ENCODE results near the gene SGCA.

The SGCA gene

GRCh38 chr17:50144845-50145531 is 20.8 kb upstream of the SGCA start:
- no peak for DNase-seq (ENCODE audit: insufficient read length)
- TF ChIP-seq POLR2AphosphoS5 (IDR thresholded peaks at IDR 0.05; ENCODE audit: low read depth, low read length) (no peak), TAF1 (IDR thresholded peaks at IDR 0.05; ENCODE audit: borderline replicate concordance, low read depth, low read length) (no peak), POLR2A (IDR thresholded peaks at IDR 0.05; ENCODE audit: low read depth, low read length) (no peak)

GRCh38 chr17:50145532-50146229 is 20.1 kb upstream of the SGCA start:
- no peak for FAIRE-seq
- no peak for DNase-seq (ENCODE audit: insufficient read length)
- TF ChIP-seq TAF1 (IDR thresholded peaks at IDR 0.05; ENCODE audit: borderline replicate concordance, low read depth, low read length) (no peak), POLR2A (IDR thresholded peaks at IDR 0.05; ENCODE audit: low read depth, low read length) (no peak), POLR2AphosphoS5 (IDR thresholded peaks at IDR 0.05; ENCODE audit: low read depth, low read length) (no peak)

More at GRCh38 chr17:50144845-50145531, 20.8 kb upstream of the SGCA start:
- FAIRE-seq, result no peak

DNA sequence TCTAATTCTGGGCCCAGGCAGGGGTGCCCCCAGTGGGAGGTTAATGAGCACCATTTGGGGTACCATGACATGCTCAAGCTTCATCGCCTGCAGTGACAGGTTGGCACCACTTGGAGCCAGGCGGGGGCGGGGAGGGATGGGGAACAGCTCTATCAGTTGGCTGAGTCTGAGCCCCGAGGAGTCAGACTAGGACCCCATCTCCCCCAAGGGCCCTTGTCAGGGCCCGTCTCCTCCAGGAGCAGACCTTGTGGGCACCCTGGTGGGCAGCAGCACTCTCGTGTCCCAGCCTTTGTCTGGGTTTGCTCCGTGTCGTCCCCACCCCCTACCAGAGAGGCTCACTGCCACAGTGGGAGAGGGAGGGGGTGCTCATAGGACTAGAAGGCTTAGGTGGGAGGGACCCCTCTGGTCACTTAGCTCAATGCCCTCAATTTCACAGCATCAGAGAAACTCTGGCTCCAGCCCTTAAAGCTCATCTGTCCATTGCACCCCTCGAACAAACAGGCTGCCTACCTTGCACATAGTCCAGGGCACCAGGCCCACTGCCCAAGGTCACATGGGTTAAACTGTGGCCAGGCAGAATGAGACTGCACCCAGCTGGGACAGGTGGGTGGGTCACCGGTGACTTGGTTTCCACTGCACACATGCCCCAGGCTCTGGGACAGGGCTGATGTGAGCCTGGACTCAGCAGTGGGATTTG is 19.4 kb upstream of the SGCA start:
- no peak for TF ChIP-seq TAF1 (IDR thresholded peaks at IDR 0.05; ENCODE audit: borderline replicate concordance, low read depth, low read length)
- no peak for TF ChIP-seq POLR2AphosphoS5 (IDR thresholded peaks at IDR 0.05; ENCODE audit: low read depth, low read length)
- no peak for TF ChIP-seq POLR2A (IDR thresholded peaks at IDR 0.05; ENCODE audit: low read depth, low read length)
- FAIRE-seq (no peak), DNase-seq (ENCODE audit: insufficient read length) (no peak)

GRCh38 chr17:50146927-50147665 is 18.7 kb upstream of the SGCA start:
- TF ChIP-seq POLR2A (IDR thresholded peaks at IDR 0.05; ENCODE audit: low read depth, low read length) (no peak), POLR2AphosphoS5 (IDR thresholded peaks at IDR 0.05; ENCODE audit: low read depth, low read length) (no peak; the same call in 1 of the 2 replicates), TAF1 (IDR thresholded peaks at IDR 0.05; ENCODE audit: borderline replicate concordance, low read depth, low read length) (no peak)
- DNase-seq (ENCODE audit: insufficient read length) (no peak), FAIRE-seq (peak; percentile 78)

DNA sequence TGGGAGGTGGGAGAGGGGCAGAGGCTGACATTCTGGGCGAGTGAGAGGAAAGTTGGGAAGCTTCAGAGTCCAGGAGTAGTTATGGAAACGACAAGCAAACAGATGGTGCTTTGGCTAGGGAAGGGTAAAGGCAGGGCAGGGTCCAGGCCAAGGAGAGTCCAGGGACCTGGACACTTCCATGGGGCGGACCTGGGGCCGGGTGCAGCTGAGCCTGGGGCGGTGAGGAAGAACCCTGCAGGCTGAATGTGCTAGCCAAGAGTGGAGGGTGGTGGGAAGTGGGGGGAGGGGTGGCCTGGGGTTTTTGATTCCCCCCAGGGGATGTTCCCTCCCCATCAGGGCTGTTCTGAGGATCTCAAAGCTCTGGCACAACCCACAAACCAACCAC is 18.0 kb upstream of the SGCA start:
- DNase-seq (ENCODE audit: insufficient read length) (no peak), FAIRE-seq (no peak)
- TF ChIP-seq TAF1 (IDR thresholded peaks at IDR 0.05; ENCODE audit: borderline replicate concordance, low read depth, low read length) (no peak), POLR2AphosphoS5 (IDR thresholded peaks at IDR 0.05; ENCODE audit: low read depth, low read length) (no peak), POLR2A (IDR thresholded peaks at IDR 0.05; ENCODE audit: low read depth, low read length) (no peak)

DNA sequence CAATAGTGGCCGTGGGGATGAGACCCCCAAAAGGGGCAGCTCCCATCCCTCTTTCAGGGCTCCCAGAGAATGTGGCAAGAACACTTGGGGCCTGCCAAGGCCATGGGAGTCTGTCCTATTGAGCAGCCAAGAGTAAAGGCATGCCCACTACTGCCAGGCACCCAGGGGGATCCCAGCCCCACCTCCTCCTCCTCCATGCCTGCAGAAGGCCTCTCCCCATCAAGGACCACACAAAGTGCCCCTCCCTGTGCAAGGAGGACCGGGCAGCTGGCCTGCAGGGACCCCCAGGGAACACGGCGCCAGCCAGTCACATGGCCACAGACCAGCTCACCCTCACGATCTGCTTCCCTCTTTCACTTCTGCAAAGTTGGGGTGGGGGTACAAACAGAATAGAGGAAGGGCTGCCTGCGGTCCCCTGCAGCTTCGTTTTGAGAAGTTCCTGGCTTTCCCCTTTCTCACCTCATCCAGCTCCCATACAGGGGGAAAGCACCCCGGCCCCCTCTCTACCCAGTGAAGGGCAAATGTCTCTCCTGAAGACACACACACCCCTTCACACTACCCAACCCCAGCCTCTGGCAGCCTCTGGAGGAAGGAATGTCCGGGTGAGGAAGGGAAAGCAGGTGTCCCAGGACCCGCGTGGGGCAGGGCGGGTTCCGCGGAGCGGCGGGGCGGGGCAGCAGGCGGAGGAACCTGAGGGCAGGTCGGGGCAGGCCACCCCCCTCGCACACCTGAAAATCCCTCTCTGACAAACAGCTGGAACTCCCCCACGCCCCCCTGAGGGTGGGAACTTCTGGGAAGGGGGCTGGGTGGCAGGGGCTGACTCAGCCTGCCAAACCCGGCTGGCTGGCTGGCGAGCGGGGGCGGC is 17.3 kb upstream of the SGCA start:
- TF ChIP-seq POLR2AphosphoS5 (IDR thresholded peaks at IDR 0.05; ENCODE audit: low read depth, low read length), result peak; percentile 63
- 0 out of 2 replicates have a peak, but pooled peaks have one; percentile 35 for TF ChIP-seq TAF1 (IDR thresholded peaks at IDR 0.05; ENCODE audit: borderline replicate concordance, low read depth, low read length)
- peak; percentile 53 for TF ChIP-seq POLR2A (IDR thresholded peaks at IDR 0.05; ENCODE audit: low read depth, low read length)
- peak; percentile 91 for FAIRE-seq
- DNase-seq (ENCODE audit: insufficient read length), result peak; percentile 74

DNA sequence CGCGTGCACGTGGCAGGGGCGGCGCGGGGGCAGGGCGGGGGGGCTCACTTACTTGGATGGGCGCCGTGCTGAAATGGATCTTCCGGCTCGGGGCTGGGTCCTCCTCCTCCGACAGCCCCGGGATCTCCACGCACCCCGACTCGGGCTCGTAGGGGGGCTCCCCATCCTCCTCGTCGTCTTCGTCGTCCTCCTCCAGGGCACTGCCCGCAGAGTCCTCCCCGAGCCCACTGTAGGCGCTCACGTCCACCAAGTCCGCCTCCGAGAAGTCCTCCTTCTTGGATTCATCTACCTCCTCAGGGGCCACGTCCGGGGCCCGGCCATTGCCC is 16.8 kb upstream of the SGCA start:
- no peak for FAIRE-seq
- TF ChIP-seq POLR2AphosphoS5 (IDR thresholded peaks at IDR 0.05; ENCODE audit: low read depth, low read length) (no peak), TAF1 (IDR thresholded peaks at IDR 0.05; ENCODE audit: borderline replicate concordance, low read depth, low read length) (0 out of 2 replicates have a peak, but pooled peaks have one; percentile 29), POLR2A (IDR thresholded peaks at IDR 0.05; ENCODE audit: low read depth, low read length) (no peak)
- no peak for DNase-seq (ENCODE audit: insufficient read length)

DNA sequence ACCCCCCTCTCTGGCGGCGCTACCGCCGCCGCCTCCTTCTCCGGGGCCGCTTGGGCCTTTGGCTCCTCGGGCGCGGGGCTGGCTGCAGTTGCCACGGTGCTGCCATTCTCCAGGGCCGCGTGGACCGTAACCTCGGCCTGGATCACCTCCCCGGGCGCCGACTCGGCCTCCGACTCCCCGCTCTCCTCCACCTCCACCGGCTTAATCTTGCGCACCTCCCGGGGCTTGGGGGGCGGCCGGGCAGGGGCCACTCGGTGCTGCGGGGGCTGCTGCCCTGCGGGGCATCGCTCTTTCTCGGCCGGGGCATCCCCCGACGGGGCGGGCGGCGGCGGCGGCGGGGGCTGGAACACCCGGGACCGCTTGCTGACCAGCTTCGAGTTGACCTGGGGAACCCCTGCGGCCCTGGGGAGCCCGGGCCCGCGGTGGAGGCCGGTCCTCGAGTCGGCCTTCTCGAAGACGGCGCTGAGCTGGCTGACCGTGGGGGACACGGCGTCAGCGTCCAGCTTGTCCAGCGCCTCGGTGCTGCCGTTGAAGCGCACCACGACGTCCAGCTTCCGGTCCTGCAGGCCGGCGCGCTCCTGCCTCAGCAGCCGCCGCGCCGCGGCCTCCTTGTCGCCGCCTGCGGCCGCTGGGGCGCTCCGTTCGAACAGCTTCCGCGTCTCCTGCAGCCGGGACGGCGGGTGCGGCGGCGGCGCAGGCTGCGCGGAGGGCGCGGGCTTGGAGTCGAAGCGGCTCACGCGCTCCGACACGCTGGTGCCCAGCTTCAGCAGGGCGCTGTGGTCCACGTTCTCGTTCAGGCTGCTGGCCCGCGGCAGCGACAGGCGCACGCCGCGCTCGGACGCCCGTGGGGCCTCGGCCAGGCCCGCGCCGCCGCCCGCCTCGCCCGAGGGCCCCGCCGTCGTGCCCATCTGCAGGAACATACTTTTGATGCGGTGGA is 16.1 kb upstream of the SGCA start:
- TF ChIP-seq POLR2AphosphoS5 (IDR thresholded peaks at IDR 0.05; ENCODE audit: low read depth, low read length), result no peak; the same call in 1 of the 2 replicates
- 0 out of 2 replicates have a peak, but pooled peaks have one; percentile 46 for TF ChIP-seq TAF1 (IDR thresholded peaks at IDR 0.05; ENCODE audit: borderline replicate concordance, low read depth, low read length)
- peak; percentile 87 for FAIRE-seq
- no peak for DNase-seq (ENCODE audit: insufficient read length)

GRCh38 chr17:50150354-50151040 is 15.3 kb upstream of the SGCA start, which contains the start of gene PPP1R9B:
TSS of gene PPP1R9B (minus strand) at chr17:50150677. CDS start at chr17:50150513, 164 bp downstream.
- no peak for DNase-seq (ENCODE audit: insufficient read length)
- TF ChIP-seq POLR2A (IDR thresholded peaks at IDR 0.05; ENCODE audit: low read depth, low read length), result no peak
- no peak for TF ChIP-seq TAF1 (IDR thresholded peaks at IDR 0.05; ENCODE audit: borderline replicate concordance, low read depth, low read length)
- no peak for TF ChIP-seq POLR2AphosphoS5 (IDR thresholded peaks at IDR 0.05; ENCODE audit: low read depth, low read length)
- FAIRE-seq, result no peak
